ENCODE results near the gene CYP51A1. TPM values are rescaled to one million over a fixed set of nuclear protein-coding genes. Genes with fewer than 3 reads are reported as not detected.
"Not testable (repeated sequence)": the region's sequence is repeated elsewhere in the genome, so short reads cannot be mapped to it uniquely, and the experiment has no call there.

CYP51A1 gene
- total RNA-seq, 2 experiments from 2014 or later, result 52.8 to 55.5 TPM

DNA sequence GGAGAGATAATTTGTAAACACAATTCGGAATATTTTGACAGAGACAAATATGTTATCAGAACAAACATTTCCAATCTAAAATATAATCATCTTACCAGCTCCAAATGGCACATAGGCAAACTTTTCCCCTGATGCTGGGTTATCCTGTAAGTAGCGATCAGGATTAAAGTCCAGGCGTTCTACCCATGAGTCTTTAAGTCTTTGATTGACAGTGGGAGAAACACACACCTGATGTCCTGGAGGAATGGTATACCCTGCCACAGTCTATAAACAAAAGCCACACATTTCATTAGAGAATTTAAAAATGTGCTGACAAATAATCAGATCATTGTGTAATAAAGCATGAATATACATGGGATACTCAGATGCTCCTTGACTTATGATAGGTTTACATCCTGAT lies 17.3 kb downstream of the CYP51A1 start:
- CTCF ChIA-PET, result interaction anchor here (0.6 kb wide), 1 partner anchor 240 kb away, joined by 3 read pairs; no protein-coding TSS in a partner anchor
- intact Hi-C loops (cut with micrococcal nuclease), result no loop called here
- Mint-ChIP-seq H3K4me1 (ENCODE audit: low read depth) (peaks cover 10% of the 10 kb centered on the region), H3K36me3 (ENCODE audit: low read depth) (peaks cover 41% of the 10 kb centered on the region), H3K9me3 (no peaks in the 10 kb centered on the region), H3K27ac (no peak overlapping the region), H3K27me3 (ENCODE audit: low read depth) (no peaks in the 10 kb centered on the region), H3K4me3 (no peak overlapping the region)
- DNase-seq, result no peak

DNA sequence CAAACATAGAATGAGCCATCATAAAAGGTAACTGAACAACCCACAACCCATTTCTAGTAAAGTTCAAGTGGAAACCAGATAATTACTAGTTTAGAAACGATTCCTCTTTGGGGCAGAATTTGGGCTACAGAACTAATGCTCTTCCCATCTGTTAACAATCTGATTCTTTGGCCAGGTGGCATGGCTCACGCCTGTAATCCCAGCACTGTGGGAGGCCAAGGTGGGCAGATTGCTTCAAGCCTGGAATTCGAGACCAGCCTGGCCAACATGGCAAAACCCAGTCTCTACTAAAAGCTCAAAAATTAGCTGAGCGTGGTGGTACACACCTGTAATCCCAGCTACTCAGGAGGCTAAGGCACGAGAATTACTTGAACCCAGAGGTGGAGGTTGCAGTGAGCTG lies 18.5 kb downstream of the CYP51A1 start:
- no peaks in the 10 kb centered on the region for H3K9me3 Mint-ChIP-seq
- CTCF ChIA-PET, result no interaction called here
- intact Hi-C loops (cut with micrococcal nuclease), result no loop called here
- H3K4me3 Mint-ChIP-seq, result no peak overlapping the region
- peaks cover 4% of the 10 kb centered on the region for H3K4me1 Mint-ChIP-seq (ENCODE audit: low read depth)
- H3K27ac Mint-ChIP-seq, result no peak overlapping the region
- peaks cover 31% of the 10 kb centered on the region for H3K36me3 Mint-ChIP-seq (ENCODE audit: low read depth)
- no peaks in the 10 kb centered on the region for H3K27me3 Mint-ChIP-seq (ENCODE audit: low read depth)
- no peak for DNase-seq

DNA sequence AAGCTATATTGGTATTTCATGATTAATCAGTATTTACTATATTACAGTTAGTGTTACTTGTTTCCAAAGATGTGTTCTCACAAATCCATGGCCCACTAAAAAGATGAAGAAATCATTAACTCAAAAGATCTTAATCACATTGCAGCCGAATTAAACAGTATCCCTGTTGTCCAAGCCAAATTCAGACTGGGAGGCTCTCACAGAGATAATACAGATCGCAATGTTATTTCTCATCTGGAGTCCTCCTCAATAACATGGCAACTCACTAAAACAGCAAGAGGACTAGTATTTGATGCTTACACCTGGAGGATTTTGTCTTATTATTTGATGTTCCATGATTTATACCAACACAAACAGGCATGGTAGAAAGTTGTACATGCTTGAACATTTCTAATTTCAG lies 23.4 kb downstream of the CYP51A1 start:
- Mint-ChIP-seq H3K27me3 (ENCODE audit: low read depth) (no peaks in the 10 kb centered on the region), H3K36me3 (ENCODE audit: low read depth) (peaks cover 10% of the 10 kb centered on the region), H3K9me3 (no peaks in the 10 kb centered on the region), H3K4me3 (no peak overlapping the region), H3K4me1 (ENCODE audit: low read depth) (no peaks in the 10 kb centered on the region), H3K27ac (no peak overlapping the region)
- CTCF ChIA-PET, result no interaction called here
- no peak for DNase-seq
- intact Hi-C loops (cut with micrococcal nuclease), result no loop called here

DNA sequence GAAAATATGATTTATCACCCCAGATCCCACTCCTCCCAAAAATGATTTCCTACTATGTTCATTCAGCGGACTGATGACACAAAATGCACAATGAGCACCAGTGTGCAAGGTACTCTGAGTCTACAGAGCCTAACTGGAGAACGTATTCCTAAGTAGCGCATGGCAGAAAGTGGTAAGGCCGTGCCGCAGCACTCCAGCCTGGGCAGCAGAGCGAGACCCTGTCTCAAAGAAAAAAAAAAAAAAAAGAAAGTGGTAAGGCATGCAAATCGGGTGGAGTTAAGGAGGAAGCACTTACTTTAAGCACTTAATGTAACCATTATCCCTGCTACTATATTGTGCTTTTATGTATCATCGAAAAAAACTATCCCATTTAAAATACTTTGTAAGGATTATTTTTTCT lies 25.5 kb downstream of the CYP51A1 start:
- no peak overlapping the region for H3K4me3 Mint-ChIP-seq
- no peak overlapping the region for H3K27ac Mint-ChIP-seq
- no peak for DNase-seq
- CTCF ChIA-PET, result interaction anchor here (0.7 to 1.4 kb wide), 3 partner anchors 8 to 26 kb away, joined by 3 read pairs; partner anchors contain the start of gene CYP51A1
- H3K27me3 Mint-ChIP-seq (ENCODE audit: low read depth), result no peaks in the 10 kb centered on the region
- H3K4me1 Mint-ChIP-seq (ENCODE audit: low read depth), result no peaks in the 10 kb centered on the region
- peaks cover 2% of the 10 kb centered on the region for H3K36me3 Mint-ChIP-seq (ENCODE audit: low read depth)
- intact Hi-C loops (cut with micrococcal nuclease), result no loop called here
- H3K9me3 Mint-ChIP-seq, result no peaks in the 10 kb centered on the region

DNA sequence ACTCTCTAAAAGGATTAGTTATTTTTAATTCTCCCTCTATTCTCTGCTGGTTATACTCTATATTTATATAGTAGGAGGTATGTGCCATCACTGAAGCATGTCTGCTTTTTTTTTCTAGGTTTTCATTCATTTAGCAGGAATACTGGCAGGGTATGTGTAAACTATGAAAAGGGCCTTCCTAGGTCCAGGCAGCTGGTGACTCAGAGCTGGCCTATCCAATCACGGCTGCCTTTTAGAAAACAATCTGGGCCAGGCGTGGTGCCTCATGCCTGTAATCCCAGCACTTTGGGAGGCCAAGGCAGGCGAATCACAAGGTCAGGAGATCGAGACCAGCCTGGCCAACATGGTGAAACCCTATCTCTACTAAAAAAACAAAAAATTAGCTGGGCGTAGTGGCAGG lies 31.4 kb downstream of the CYP51A1 start:
- H3K36me3 Mint-ChIP-seq (ENCODE audit: low read depth); H3K4me3 Mint-ChIP-seq; H3K27ac Mint-ChIP-seq; DNase-seq; H3K27me3 Mint-ChIP-seq (ENCODE audit: low read depth); intact Hi-C loops (cut with micrococcal nuclease); H3K4me1 Mint-ChIP-seq (ENCODE audit: low read depth); CTCF ChIA-PET; H3K9me3 Mint-ChIP-seq: not testable (repeated sequence)

DNA sequence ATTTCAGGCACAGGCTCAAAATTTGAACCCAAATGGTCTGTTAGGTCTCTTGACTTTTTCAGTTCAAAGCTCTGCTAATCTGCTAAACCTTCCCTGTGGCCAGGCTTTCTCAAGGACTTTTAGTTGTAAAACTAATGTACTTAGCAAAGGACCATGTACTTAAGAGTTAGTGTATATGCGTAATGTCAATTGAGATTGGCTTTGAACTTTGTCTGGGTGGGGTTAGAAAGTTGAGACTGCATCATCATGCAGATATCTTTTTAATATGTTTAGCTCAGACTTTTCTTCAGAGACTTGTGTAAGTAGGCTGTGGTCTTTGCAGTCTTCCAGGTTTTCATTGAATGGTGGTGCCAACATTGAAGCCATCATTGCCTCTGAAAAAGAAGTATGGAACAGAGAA lies 33.7 kb downstream of the CYP51A1 start:
- DNase-seq, result no peak
- CTCF ChIA-PET, result interaction anchor here (0.6 kb wide), 1 partner anchor 8 kb away, joined by 3 read pairs; no protein-coding TSS in a partner anchor
- Mint-ChIP-seq H3K4me3 (no peak overlapping the region), H3K27me3 (ENCODE audit: low read depth) (no peaks in the 10 kb centered on the region), H3K9me3 (no peaks in the 10 kb centered on the region), H3K27ac (no peak overlapping the region), H3K36me3 (ENCODE audit: low read depth) (peaks cover 10% of the 10 kb centered on the region), H3K4me1 (ENCODE audit: low read depth) (no peaks in the 10 kb centered on the region)
- intact Hi-C loops (cut with micrococcal nuclease), result no loop called here

DNA sequence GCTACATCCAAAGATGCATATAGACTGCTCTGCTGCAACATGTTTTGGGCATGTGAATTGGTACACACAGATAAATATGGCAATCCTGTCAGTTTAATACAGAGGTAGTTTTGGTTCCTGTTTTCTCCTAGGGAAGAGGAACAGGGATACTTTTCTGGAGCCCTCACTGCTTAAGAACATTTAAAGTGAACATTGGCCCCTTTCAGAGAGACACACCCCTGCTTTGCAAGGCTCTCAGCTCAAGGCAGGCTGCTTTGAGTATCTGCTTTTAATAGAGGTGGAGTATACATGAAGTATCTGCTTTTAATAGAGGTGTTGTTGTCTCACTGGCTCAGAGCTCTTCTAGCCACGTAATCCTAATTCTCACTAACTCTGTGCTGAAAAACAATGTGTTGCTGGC lies 38.9 kb downstream of the CYP51A1 start:
- Mint-ChIP-seq H3K36me3 (ENCODE audit: low read depth) (peaks cover 15% of the 10 kb centered on the region), H3K27me3 (ENCODE audit: low read depth) (no peaks in the 10 kb centered on the region), H3K4me3 (no peak overlapping the region), H3K9me3 (no peaks in the 10 kb centered on the region), H3K4me1 (ENCODE audit: low read depth) (no peaks in the 10 kb centered on the region), H3K27ac (no peak overlapping the region)
- CTCF ChIA-PET, result no interaction called here
- no peak for DNase-seq
- intact Hi-C loops (cut with micrococcal nuclease), result no loop called here

DNA sequence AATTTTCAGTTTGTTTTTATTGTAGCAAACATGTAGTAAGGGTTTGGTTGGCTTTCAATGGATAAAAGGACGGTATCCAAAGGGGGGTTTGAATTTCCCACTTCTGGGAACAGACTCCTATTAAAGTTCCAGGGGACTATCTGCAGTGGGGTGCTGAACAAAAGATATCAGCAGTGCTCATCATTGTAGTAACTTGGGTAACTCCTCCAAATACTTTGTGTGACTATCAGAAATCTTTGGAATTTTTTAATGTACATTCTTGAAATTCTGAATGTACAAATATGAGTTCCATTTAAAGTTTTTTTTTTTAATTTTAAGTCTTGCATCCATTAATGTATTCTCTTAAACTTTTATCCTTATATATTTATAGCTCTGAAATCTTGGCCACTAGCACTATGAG lies 42.1 kb downstream of the CYP51A1 start:
- peaks cover 16% of the 10 kb centered on the region for H3K36me3 Mint-ChIP-seq (ENCODE audit: low read depth)

DNA sequence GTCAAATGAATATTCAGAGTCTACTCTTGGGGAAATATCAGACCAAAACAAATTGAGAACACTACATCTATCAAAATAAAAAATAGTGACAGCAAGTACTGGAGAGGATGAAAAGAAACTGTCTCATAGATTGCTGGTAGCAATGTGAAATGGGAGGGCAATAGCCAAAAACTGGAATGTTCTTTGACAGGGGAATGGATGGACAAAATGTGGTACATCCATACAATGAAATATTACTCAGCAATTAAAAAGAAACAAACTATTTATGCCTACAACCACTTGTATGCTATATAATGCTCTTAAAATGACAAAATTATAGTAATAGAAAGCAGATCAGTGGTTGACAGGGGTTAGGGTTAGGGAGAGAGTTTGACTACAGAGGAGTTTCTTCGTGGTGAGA lies 46.0 kb downstream of the CYP51A1 start:
- H3K27ac Mint-ChIP-seq, result no peak overlapping the region

More for the DNA sequence above, 42.1 kb downstream of the CYP51A1 start:
- intact Hi-C loops (cut with micrococcal nuclease), result no loop called here
- Mint-ChIP-seq H3K27ac (no peak overlapping the region), H3K4me1 (ENCODE audit: low read depth) (no peaks in the 10 kb centered on the region), H3K4me3 (no peak overlapping the region), H3K27me3 (ENCODE audit: low read depth) (no peaks in the 10 kb centered on the region), H3K9me3 (no peaks in the 10 kb centered on the region)
- DNase-seq, result no peak
- CTCF ChIA-PET, result interaction anchor here (1.0 kb wide), 1 partner anchor 24 kb away, joined by 3 read pairs; no protein-coding TSS in a partner anchor

DNA sequence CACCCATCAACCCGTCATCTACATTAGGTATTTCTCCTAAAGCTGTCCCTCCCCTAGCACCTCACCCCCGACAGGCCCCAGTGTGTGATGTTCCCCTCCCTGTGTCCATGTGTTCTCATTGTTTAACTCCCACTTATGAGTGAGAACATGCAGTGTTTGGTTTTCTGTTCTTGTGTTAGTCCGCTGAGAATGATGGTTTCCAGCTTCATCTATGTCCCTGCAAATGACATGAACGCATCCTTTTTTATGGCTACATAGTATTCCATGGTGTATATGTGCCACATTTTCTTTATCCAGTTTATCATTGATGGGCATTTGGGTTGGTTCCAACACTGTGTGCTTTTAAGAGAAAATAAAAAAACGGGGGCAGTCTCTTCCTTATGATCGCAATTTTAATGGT lies 50.4 kb downstream of the CYP51A1 start:
- H3K36me3 Mint-ChIP-seq (ENCODE audit: low read depth), result peaks cover 31% of the 10 kb centered on the region
- intact Hi-C loops (cut with micrococcal nuclease); H3K4me3 Mint-ChIP-seq; DNase-seq; H3K27me3 Mint-ChIP-seq (ENCODE audit: low read depth); CTCF ChIA-PET; H3K9me3 Mint-ChIP-seq; H3K27ac Mint-ChIP-seq; H3K4me1 Mint-ChIP-seq (ENCODE audit: low read depth): not testable (repeated sequence)

More for the DNA sequence above, 46.0 kb downstream of the CYP51A1 start:
- H3K4me3 Mint-ChIP-seq, result no peak overlapping the region
- H3K27me3 Mint-ChIP-seq (ENCODE audit: low read depth), result no peaks in the 10 kb centered on the region
- intact Hi-C loops (cut with micrococcal nuclease), result no loop called here
- peaks cover 2% of the 10 kb centered on the region for H3K9me3 Mint-ChIP-seq
- CTCF ChIA-PET, result no interaction called here
- H3K36me3 Mint-ChIP-seq (ENCODE audit: low read depth), result peaks cover 30% of the 10 kb centered on the region
- no peaks in the 10 kb centered on the region for H3K4me1 Mint-ChIP-seq (ENCODE audit: low read depth)
- DNase-seq, result no peak

DNA sequence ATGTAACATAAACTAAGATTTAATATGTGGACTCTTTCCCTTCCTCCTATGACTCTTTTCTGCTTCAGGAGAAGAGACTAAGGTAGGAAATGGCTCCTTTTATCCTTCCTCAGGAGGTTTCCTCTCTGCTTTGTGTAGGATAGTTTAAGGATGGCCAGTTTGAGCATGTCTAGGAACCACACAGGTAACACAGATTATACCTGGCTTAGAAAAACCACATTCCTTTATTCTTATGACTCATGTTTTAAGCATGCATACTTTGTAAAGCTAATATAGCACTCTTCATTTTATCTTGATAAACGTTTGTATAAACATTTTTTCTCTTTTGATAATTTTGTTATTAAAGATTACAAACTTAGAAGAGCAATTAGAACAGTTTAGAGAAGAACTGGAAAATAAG lies 57.8 kb downstream of the CYP51A1 start:
- Mint-ChIP-seq H3K27me3 (ENCODE audit: low read depth) (no peaks in the 10 kb centered on the region), H3K9me3 (no peaks in the 10 kb centered on the region), H3K27ac (no peak overlapping the region), H3K4me1 (ENCODE audit: low read depth) (no peaks in the 10 kb centered on the region), H3K36me3 (ENCODE audit: low read depth) (peaks cover 21% of the 10 kb centered on the region), H3K4me3 (no peak overlapping the region)
- intact Hi-C loops (cut with micrococcal nuclease), result loop anchor here (5.0 to 10.0 kb wide), 2 partner anchors 371 to 812 kb away; partner anchors contain the start of genes FZD1 and GATAD1
- CTCF ChIA-PET, result no interaction called here
- DNase-seq, result no peak

DNA sequence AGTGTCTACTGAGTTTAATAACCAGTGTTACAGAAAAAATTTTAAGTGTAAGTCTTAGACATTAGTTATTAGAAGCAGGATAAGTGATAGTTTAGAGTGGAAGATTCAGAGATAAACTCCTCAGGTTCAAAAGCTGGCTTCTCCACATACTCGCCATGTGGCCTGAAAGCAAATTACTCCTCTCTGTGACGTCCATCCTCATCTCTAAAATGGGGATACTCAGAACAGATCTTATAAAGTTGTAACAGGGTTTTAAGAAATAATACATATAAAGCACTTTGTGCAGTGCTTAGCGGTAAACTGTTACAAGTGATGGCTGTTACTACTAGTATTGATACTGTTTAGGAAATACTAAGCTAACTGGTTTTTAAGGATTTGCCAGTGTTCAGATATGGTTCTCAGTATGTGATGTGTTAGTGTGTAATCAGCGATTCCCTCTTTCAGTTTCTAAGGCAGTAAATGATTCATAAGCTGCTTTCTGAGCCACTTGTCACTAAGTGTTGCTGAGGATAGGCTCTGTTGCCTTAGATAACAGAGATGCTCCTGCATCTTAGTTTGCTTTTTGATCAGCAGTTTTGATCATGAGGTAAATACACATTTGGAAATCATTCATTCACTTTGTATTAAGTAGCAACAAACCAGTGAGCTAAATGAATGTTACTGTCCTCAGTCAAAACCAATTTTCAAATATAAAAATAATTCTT lies 58.7 kb downstream of the CYP51A1 start:
- Mint-ChIP-seq H3K27me3 (ENCODE audit: low read depth) (no peaks in the 10 kb centered on the region), H3K4me3 (no peak overlapping the region), H3K27ac (no peak overlapping the region), H3K36me3 (ENCODE audit: low read depth) (peaks cover 25% of the 10 kb centered on the region), H3K4me1 (ENCODE audit: low read depth) (no peaks in the 10 kb centered on the region), H3K9me3 (no peaks in the 10 kb centered on the region)
- no peak for DNase-seq
- CTCF ChIA-PET, result no interaction called here
- intact Hi-C loops (cut with micrococcal nuclease), result loop anchor here (5.0 to 10.0 kb wide), 2 partner anchors 372 to 811 kb away; partner anchors contain the start of genes FZD1 and GATAD1

DNA sequence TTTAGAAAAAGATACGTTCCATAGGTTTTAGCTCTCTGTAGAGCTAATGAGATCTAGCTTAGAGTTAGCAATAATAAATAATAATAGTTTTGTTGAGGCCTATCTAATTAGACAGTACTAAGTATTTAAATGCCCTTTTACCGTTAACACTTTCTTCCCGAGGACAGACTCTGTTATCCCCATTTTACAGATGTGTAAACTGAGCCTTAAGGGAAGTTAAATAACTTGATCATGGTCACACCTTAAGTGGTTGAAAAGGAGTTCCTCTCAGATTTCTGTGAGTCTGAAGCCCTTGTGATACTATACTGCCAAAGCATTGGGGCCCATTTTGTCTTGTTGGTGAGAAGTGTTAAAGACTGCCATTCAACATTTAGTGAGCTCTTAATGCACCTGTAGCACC lies 61.6 kb downstream of the CYP51A1 start:
- Mint-ChIP-seq H3K27me3 (ENCODE audit: low read depth) (no peaks in the 10 kb centered on the region), H3K27ac (no peak overlapping the region), H3K36me3 (ENCODE audit: low read depth) (peaks cover 24% of the 10 kb centered on the region), H3K4me3 (no peak overlapping the region), H3K4me1 (ENCODE audit: low read depth) (no peaks in the 10 kb centered on the region), H3K9me3 (no peaks in the 10 kb centered on the region)
- CTCF ChIA-PET, result no interaction called here
- DNase-seq, result no peak
- intact Hi-C loops (cut with micrococcal nuclease), result loop anchor here (10.0 kb wide), 1 partner anchor 808 kb away; the partner anchor contains the start of gene FZD1

All from activated naive CD4-positive, alpha-beta T cell treated with anti-CD3 and anti-CD28 coated beads for 36 hours (primary cell).